Measurements from ENCODE around the gene SOWAHC. TPM values are rescaled to one million over a fixed set of nuclear protein-coding genes. Genes with fewer than 3 reads are reported as not detected.

The SOWAHC gene
- total and polyA plus RNA-seq, 2 of the 13 experiments (the other 11 are each of a cell fraction or from before 2014, with no cell fraction given), result 21.2 to 22.5 TPM

GRCh38 chr2:109660046-109660860 lies 46.1 kb downstream of the SOWAHC start (continued):
- no peak for TF ChIP-seq ZNF121 (CRISPR knock-in tag; IDR thresholded peaks at IDR 0.05)
- TF ChIP-seq, protein P1, sequence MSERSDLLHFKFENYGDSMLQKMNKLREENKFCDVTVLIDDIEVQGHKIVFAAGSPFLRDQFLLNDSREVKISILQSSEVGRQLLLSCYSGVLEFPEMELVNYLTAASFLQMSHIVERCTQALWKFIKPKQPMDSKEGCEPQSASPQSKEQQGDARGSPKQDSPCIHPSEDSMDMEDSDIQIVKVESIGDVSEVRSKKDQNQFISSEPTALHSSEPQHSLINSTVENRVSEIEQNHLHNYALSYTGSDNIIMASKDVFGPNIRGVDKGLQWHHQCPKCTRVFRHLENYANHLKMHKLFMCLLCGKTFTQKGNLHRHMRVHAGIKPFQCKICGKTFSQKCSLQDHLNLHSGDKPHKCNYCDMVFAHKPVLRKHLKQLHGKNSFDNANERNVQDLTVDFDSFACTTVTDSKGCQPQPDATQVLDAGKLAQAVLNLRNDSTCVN (CRISPR knock-in tag; IDR thresholded peaks at IDR 0.05; ENCODE audit: borderline replicate concordance), result no peak
- TF ChIP-seq SMARCC2 (IDR thresholded peaks at IDR 0.05), result no peak
- TF ChIP-seq, protein P2, sequence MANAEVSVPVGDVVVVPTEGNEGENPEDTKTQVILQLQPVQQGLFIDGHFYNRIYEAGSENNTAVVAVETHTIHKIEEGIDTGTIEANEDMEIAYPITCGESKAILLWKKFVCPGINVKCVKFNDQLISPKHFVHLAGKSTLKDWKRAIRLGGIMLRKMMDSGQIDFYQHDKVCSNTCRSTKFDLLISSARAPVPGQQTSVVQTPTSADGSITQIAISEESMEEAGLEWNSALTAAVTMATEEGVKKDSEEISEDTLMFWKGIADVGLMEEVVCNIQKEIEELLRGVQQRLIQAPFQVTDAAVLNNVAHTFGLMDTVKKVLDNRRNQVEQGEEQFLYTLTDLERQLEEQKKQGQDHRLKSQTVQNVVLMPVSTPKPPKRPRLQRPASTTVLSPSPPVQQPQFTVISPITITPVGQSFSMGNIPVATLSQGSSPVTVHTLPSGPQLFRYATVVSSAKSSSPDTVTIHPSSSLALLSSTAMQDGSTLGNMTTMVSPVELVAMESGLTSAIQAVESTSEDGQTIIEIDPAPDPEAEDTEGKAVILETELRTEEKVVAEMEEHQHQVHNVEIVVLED (CRISPR knock-in tag; IDR thresholded peaks at IDR 0.05; ENCODE audit: borderline replicate concordance), result no peak
- TF ChIP-seq UBTF (CRISPR knock-in tag; IDR thresholded peaks at IDR 0.05), result 0 out of 2 replicates have a peak, but pooled peaks have one; percentile 3
- TF ChIP-seq, protein P3, sequence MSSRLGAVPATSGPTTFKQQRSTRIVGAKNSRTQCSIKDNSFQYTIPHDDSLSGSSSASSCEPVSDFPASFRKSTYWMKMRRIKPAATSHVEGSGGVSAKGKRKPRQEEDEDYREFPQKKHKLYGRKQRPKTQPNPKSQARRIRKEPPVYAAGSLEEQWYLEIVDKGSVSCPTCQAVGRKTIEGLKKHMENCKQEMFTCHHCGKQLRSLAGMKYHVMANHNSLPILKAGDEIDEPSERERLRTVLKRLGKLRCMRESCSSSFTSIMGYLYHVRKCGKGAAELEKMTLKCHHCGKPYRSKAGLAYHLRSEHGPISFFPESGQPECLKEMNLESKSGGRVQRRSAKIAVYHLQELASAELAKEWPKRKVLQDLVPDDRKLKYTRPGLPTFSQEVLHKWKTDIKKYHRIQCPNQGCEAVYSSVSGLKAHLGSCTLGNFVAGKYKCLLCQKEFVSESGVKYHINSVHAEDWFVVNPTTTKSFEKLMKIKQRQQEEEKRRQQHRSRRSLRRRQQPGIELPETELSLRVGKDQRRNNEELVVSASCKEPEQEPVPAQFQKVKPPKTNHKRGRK (CRISPR knock-in tag; IDR thresholded peaks at IDR 0.05), result no peak
- peak; percentile 29; the same call in 1 of the 2 replicates for TF ChIP-seq ZMYM4 (CRISPR knock-in tag; IDR thresholded peaks at IDR 0.05)
- TF ChIP-seq FOSL1 (CRISPR knock-in tag; IDR thresholded peaks at IDR 0.05; ENCODE audit: borderline replicate concordance), result no peak
- peak; percentile 89 for TF ChIP-seq PRDM10 (CRISPR knock-in tag; IDR thresholded peaks at IDR 0.05; ENCODE audit: low read depth)
- TF ChIP-seq, protein P4, sequence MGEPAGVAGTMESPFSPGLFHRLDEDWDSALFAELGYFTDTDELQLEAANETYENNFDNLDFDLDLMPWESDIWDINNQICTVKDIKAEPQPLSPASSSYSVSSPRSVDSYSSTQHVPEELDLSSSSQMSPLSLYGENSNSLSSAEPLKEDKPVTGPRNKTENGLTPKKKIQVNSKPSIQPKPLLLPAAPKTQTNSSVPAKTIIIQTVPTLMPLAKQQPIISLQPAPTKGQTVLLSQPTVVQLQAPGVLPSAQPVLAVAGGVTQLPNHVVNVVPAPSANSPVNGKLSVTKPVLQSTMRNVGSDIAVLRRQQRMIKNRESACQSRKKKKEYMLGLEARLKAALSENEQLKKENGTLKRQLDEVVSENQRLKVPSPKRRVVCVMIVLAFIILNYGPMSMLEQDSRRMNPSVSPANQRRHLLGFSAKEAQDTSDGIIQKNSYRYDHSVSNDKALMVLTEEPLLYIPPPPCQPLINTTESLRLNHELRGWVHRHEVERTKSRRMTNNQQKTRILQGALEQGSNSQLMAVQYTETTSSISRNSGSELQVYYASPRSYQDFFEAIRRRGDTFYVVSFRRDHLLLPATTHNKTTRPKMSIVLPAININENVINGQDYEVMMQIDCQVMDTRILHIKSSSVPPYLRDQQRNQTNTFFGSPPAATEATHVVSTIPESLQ (CRISPR knock-in tag; conservative IDR thresholded peaks at IDR 0.05), result no peak
